SKM-1 (cell line): ENCODE data around the gene MEIOSIN.
A peak's percentile ranks its signal among the peaks of the same experiment; 100 is the strongest.

Experiments
- DNase-seq: peaks from one replicate; lab custom pipeline; 2025; ENCODE audit not compliant: unreplicated experiment; lab: John Stamatoyannopoulos, UW

The MEIOSIN gene

GRCh38 chr19:45779231-45780145 is 46.2 kb downstream of the MEIOSIN start:
- DNase-seq, result no peak

- DNase-seq, result no peak
These were observed 46.9 kb downstream of the MEIOSIN start for GRCh38 chr19:45780146-45780447.

- DNase-seq, result no peak
These were observed 47.4 kb downstream of the MEIOSIN start for GRCh38 chr19:45780448-45781213.

- DNase-seq, result no peak
These were observed 48.2 kb downstream of the MEIOSIN start for GRCh38 chr19:45781214-45782161.

GRCh38 chr19:45782162-45782691 is 49.0 kb downstream of the MEIOSIN start, which contains the start of gene DMPK:
DMPK (minus strand) TSS chr19:45782490; CDS start chr19:45782352, 138 bp downstream.
- DNase-seq, result no peak

- DNase-seq, result no peak
These were observed 49.9 kb downstream of the MEIOSIN start for GRCh38 chr19:45782820-45783785.

- no peak for DNase-seq
These were observed 50.9 kb downstream of the MEIOSIN start for GRCh38 chr19:45784096-45784495.

- no peak for DNase-seq
These were observed 51.9 kb downstream of the MEIOSIN start for GRCh38 chr19:45785097-45785496.

GRCh38 chr19:45785781-45786532 is 52.7 kb downstream of the MEIOSIN start:
- DNase-seq, result no peak

GRCh38 chr19:45786533-45786894 is 53.3 kb downstream of the MEIOSIN start:
- no peak for DNase-seq

GRCh38 chr19:45789035-45789786 is 56.0 kb downstream of the MEIOSIN start:
- DNase-seq, result no peak

- DNase-seq, result peak; percentile 70
These were observed 57.7 kb downstream of the MEIOSIN start for GRCh38 chr19:45790942-45791341.

GRCh38 chr19:45791744-45792469 is 58.7 kb downstream of the MEIOSIN start:
- DNase-seq, result no peak

- DNase-seq, result no peak
These were observed 59.4 kb downstream of the MEIOSIN start, which contains the start of gene DMWD for GRCh38 chr19:45792470-45793177. DMWD (minus strand) TSS chr19:45792845; CDS start chr19:45792756, 89 bp downstream.

GRCh38 chr19:45793178-45793564 is 59.9 kb downstream of the MEIOSIN start:
- no peak for DNase-seq

GRCh38 chr19:45793876-45794275 is 60.6 kb downstream of the MEIOSIN start:
- no peak for DNase-seq

- DNase-seq, result no peak
These were observed 61.4 kb downstream of the MEIOSIN start for GRCh38 chr19:45794627-45795026.
